Smooth muscle cell (in vitro differentiated cells): ENCODE results near the gene MTCL1. TPM values are rescaled to one million over a fixed set of nuclear protein-coding genes. Genes with fewer than 3 reads are reported as not detected.

Experiments used
- DNase-seq: peaks from one replicate; lab custom pipeline; 2025; ENCODE audit not compliant: unreplicated experiment; lab: John Stamatoyannopoulos, UW
- H2AFZ ChIP-seq: fragments of 200-600 bp; sonication (generic); 2 replicates; pipeline ENCODE4 v1.6.0; 2016; ENCODE audit warnings: antibody characterized with exemption, low read depth, mild to moderate bottlenecking
- H3F3A ChIP-seq: fragments of 200-600 bp; sonication (generic); 2 replicates; pipeline ENCODE4 v1.6.0; 2017; ENCODE audit warnings: antibody characterized with exemption, low read depth
- H3K27ac ChIP-seq: fragments of 200-600 bp; sonication (generic); 2 replicates; pipeline ENCODE4 v1.5.1; 2016; ENCODE audit warnings: low read depth, mild to moderate bottlenecking
- H3K27me3 ChIP-seq: fragments of 200-600 bp; sonication (generic); 2 replicates; pipeline ENCODE4 v1.6.1; 2016; ENCODE audit warnings: low read depth, mild to moderate bottlenecking
- H3K36me3 ChIP-seq: fragments of 200-600 bp; sonication (generic); 2 replicates; pipeline ENCODE4 v1.5.1; 2016; ENCODE audit warnings: low read depth
- H3K4me1 ChIP-seq: fragments of 200-600 bp; sonication (generic); 2 replicates; pipeline ENCODE4 v1.5.1; 2016; ENCODE audit warnings: low read depth
- H3K4me2 ChIP-seq: fragments of 200-600 bp; sonication (generic); 2 replicates; pipeline ENCODE4 v1.6.0; 2016; ENCODE audit warnings: mild to moderate bottlenecking
- H3K4me3 ChIP-seq: fragments of 200-600 bp; sonication (generic); 2 replicates; pipeline ENCODE4 v1.5.1; 2016; ENCODE audit warnings: mild to moderate bottlenecking
- H3K79me2 ChIP-seq: fragments of 200-600 bp; sonication (generic); 2 replicates; pipeline ENCODE4 v1.6.0; 2016; ENCODE audit warnings: low read depth, mild to moderate bottlenecking
- H3K9ac ChIP-seq: fragments of 200-600 bp; sonication (generic); 2 replicates; pipeline ENCODE4 v1.6.0; 2016; ENCODE audit warnings: low read depth
- H3K9me3 ChIP-seq: fragments of 200-600 bp; sonication (generic); replicated peaks from 2 replicates; pipeline ENCODE4 v1.5.1; 2016; ENCODE audit warnings: low read depth
- H4K20me1 ChIP-seq: fragments of 200-600 bp; sonication (generic); 2 replicates; pipeline ENCODE4 v1.6.0; 2016; ENCODE audit warnings: low read depth
- WGBS: methylation state at CpG from one replicate; pipeline ENCODE4 v1.1.7; 2016; ENCODE audit warnings: low lambda C conversion rate; 5-methylcytosine and 5-hydroxymethylcytosine counted together
- polyA plus RNA-seq: library from polyadenylated mRNA; unstranded; fragments of >200 nt; fragmentation: Nextera tagmentation; extraction: Ambion mirVana; gene quantifications from 2 replicates; pipeline ENCODE4 v1.2.1, GENCODE V29; 2016
- total RNA-seq: library from RNA; depleted of rRNA; stranded (reverse); fragments of >200 nt; gene quantifications from 2 replicates; pipeline ENCODE4 v1.2.3, GENCODE V29; 2014
- TF ChIP-seq, protein P1 (sequence below): fragments of 200-600 bp; sonication (generic); IDR thresholded peaks from 2 replicates; pipeline ENCODE4 v1.5.1; 2017; ENCODE audit warnings: borderline replicate concordance, mild to moderate bottlenecking, antibody characterized with exemption; ENCODE audit not compliant: insufficient read depth, poor library complexity, severe bottlenecking

The MTCL1 gene
- total and polyA plus RNA-seq, 2 experiments from 2014 or later, result 5.5 to 15.2 TPM

GRCh38 chr18:8868779-8869415 lies 163.5 kb downstream of the MTCL1 start:
- H3F3A ChIP-seq, result no peaks in the 10 kb centered on the region
- no peak overlapping the region for H2AFZ ChIP-seq
- no peaks in the 10 kb centered on the region for H3K9me3 ChIP-seq
- H3K4me3 ChIP-seq, result no peak overlapping the region
- no peak overlapping the region for H3K27ac ChIP-seq
- no peak overlapping the region for H3K4me2 ChIP-seq
- WGBS, result 96% methylated on average over 2 of the region's 2 CpGs
- no peaks in the 10 kb centered on the region for H3K36me3 ChIP-seq
- H3K79me2 ChIP-seq, result no peaks in the 10 kb centered on the region
- H3K9ac ChIP-seq, result no peak overlapping the region
- TF ChIP-seq, protein P1, sequence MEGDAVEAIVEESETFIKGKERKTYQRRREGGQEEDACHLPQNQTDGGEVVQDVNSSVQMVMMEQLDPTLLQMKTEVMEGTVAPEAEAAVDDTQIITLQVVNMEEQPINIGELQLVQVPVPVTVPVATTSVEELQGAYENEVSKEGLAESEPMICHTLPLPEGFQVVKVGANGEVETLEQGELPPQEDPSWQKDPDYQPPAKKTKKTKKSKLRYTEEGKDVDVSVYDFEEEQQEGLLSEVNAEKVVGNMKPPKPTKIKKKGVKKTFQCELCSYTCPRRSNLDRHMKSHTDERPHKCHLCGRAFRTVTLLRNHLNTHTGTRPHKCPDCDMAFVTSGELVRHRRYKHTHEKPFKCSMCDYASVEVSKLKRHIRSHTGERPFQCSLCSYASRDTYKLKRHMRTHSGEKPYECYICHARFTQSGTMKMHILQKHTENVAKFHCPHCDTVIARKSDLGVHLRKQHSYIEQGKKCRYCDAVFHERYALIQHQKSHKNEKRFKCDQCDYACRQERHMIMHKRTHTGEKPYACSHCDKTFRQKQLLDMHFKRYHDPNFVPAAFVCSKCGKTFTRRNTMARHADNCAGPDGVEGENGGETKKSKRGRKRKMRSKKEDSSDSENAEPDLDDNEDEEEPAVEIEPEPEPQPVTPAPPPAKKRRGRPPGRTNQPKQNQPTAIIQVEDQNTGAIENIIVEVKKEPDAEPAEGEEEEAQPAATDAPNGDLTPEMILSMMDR, result no peak
- no peaks in the 10 kb centered on the region for H4K20me1 ChIP-seq
- no peaks in the 10 kb centered on the region for H3K27me3 ChIP-seq
- DNase-seq, result no peak
- no peaks in the 10 kb centered on the region for H3K4me1 ChIP-seq

GRCh38 chr18:8869696-8870095 lies 164.3 kb downstream of the MTCL1 start:
- no peak for DNase-seq
- Histone ChIP-seq H3K36me3 (no peaks in the 10 kb centered on the region), H3K9ac (no peak overlapping the region), H3K27me3 (no peaks in the 10 kb centered on the region), H3K4me2 (no peak overlapping the region), H3F3A (no peaks in the 10 kb centered on the region), H3K27ac (no peak overlapping the region), H3K4me1 (no peaks in the 10 kb centered on the region), H3K9me3 (no peaks in the 10 kb centered on the region), H2AFZ (no peak overlapping the region), H3K4me3 (no peak overlapping the region), H3K79me2 (no peaks in the 10 kb centered on the region), H4K20me1 (no peaks in the 10 kb centered on the region)
- TF ChIP-seq, protein P1, result no peak
- 83% methylated on average over 5 of the region's 5 CpGs for whole genome bisulfite sequencing

DNA sequence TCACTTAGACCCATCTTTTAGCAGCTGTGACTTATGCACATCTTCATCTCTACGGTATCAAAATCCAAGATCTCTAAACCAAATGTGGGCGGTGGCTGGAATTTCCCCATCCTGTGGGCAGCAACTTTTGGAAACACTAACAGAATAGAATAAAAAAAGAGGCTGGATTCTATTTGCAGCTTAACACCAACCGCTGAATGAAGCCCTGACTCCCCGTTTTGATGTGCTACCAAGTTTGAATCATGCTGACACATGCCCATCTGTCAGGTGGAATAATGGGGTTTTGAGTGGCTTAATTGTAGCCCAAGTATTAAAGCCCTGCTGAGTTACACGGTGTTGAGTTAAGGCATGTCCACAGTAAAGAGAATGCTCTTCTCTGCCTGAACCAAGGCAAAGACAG lies 165.2 kb downstream of the MTCL1 start:
- Histone ChIP-seq H3K27ac (no peak overlapping the region), H3K4me1 (no peaks in the 10 kb centered on the region), H3K9me3 (no peaks in the 10 kb centered on the region), H3K4me2 (no peak overlapping the region), H3K79me2 (no peaks in the 10 kb centered on the region), H3K9ac (no peak overlapping the region), H3K36me3 (no peaks in the 10 kb centered on the region), H3F3A (no peaks in the 10 kb centered on the region), H3K27me3 (no peaks in the 10 kb centered on the region), H4K20me1 (no peaks in the 10 kb centered on the region), H2AFZ (no peak overlapping the region), H3K4me3 (no peak overlapping the region)
- TF ChIP-seq, protein P1, result no peak
- 73% methylated on average over 5 of the region's 5 CpGs for WGBS
- DNase-seq, result no peak

DNA sequence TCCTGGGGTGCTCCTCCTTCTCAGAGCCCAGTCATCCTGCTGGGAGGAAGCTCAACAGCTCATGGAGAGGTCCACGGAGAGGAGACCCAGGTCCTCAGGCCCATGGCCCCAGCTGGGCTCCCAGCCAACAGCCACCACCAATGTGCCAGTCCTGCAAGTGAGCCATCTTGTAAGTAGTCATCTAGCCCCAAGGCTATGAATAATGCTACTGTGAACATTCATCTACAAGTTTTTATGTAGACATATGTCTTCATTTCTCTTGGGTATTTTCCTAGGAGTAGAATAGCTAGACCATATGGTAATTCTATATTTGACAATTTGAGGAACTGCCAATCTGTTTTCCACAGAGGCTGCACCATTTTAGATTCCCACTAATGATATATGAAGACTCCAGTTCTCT lies 166.1 kb downstream of the MTCL1 start:
- TF ChIP-seq, protein P1, result no peak
- Histone ChIP-seq H3K9me3 (no peaks in the 10 kb centered on the region), H3K27ac (no peak overlapping the region), H3K36me3 (no peaks in the 10 kb centered on the region), H4K20me1 (no peaks in the 10 kb centered on the region), H3K4me3 (no peak overlapping the region), H3K9ac (no peak overlapping the region), H3K4me1 (no peaks in the 10 kb centered on the region), H3F3A (no peaks in the 10 kb centered on the region), H3K4me2 (no peak overlapping the region), H2AFZ (no peak overlapping the region), H3K79me2 (no peaks in the 10 kb centered on the region), H3K27me3 (no peaks in the 10 kb centered on the region)
- no peak for DNase-seq
- WGBS, result 82% methylated on average over 1 of the region's 1 CpG
